Osteoblast (primary cell): Measurements from ENCODE around the gene CACNA2D3. TPM values are rescaled to one million over a fixed set of nuclear protein-coding genes. Genes with fewer than 3 reads are reported as not detected.

Source experiments
- DNase-seq: peaks from one replicate; pipeline ENCODE4 v3.0.0; 2011; ENCODE audit warnings: low spot score, mixed read lengths; ENCODE audit not compliant: insufficient read length; ENCODE audit errors: missing footprints
- H2AFZ ChIP-seq: 2 replicates; pipeline ENCODE4 v1.6.0; 2011; ENCODE audit warnings: mild to moderate bottlenecking, low read length
- H3K27ac ChIP-seq: 2 replicates; pipeline ENCODE4 v1.5.1; 2011; ENCODE audit warnings: mild to moderate bottlenecking, low read depth, low read length, moderate library complexity
- H3K27me3 ChIP-seq: 2 replicates; pipeline ENCODE4 v1.6.0; 2012; ENCODE audit warnings: mild to moderate bottlenecking, control low read depth, inconsistent platforms, low read length, moderate library complexity; ENCODE audit not compliant: insufficient read depth
- H3K36me3 ChIP-seq: 2 replicates; pipeline ENCODE4 v1.5.1; 2011; ENCODE audit warnings: mild to moderate bottlenecking, low read length, control low read depth, moderate library complexity; ENCODE audit not compliant: insufficient read depth
- H3K4me1 ChIP-seq: 2 replicates; pipeline ENCODE4 v1.5.1; 2011; ENCODE audit warnings: mild to moderate bottlenecking, low read length, control low read depth, moderate library complexity; ENCODE audit not compliant: insufficient read depth
- H3K4me2 ChIP-seq: 2 replicates; pipeline ENCODE4 v1.6.0; 2011; ENCODE audit warnings: mild to moderate bottlenecking, low read length; ENCODE audit not compliant: insufficient read depth
- H3K4me3 ChIP-seq: fragments of 200-600 bp; sonication (generic); 3 replicates; pipeline ENCODE4 v1.5.1; 2012; ENCODE audit warnings: mild to moderate bottlenecking, low read length, inconsistent platforms; ENCODE audit not compliant: insufficient read depth
- H3K79me2 ChIP-seq: 2 replicates; pipeline ENCODE4 v1.6.0; 2012; ENCODE audit warnings: mild to moderate bottlenecking, low read length, control low read depth, inconsistent platforms; ENCODE audit not compliant: insufficient read depth
- H3K9me3 ChIP-seq: 2 replicates; pipeline ENCODE4 v1.5.1; 2011; ENCODE audit warnings: low read depth, low read length, control low read depth
- H4K20me1 ChIP-seq: 2 replicates; pipeline ENCODE4 v1.6.0; 2012; ENCODE audit warnings: mild to moderate bottlenecking, low read length, control low read depth; ENCODE audit not compliant: insufficient read depth
- CTCF ChIP-seq: IDR thresholded peaks from 2 replicates; pipeline ENCODE4 v1.5.1; 2011; ENCODE audit warnings: mild to moderate bottlenecking, low read depth, low read length, moderate library complexity; ENCODE audit errors: extremely low read depth
- total RNA-seq: library from RNA; depleted of rRNA; stranded (reverse); fragments of >200 nt; gene quantifications from 2 replicates; pipeline ENCODE4 v1.2.3, GENCODE V29; 2012

Gene CACNA2D3
- total RNA-seq, 1 donor: 0.36 TPM

- Histone ChIP-seq H3K4me1 (no peaks in the 10 kb centered on the region), H3K4me2 (no peak overlapping the region), H3K27ac (no peak overlapping the region), H3K36me3 (no peaks in the 10 kb centered on the region), H3K27me3 (no peaks in the 10 kb centered on the region), H4K20me1 (no peaks in the 10 kb centered on the region), H3K9me3 (no peaks in the 10 kb centered on the region), H3K79me2 (no peaks in the 10 kb centered on the region), H2AFZ (no peak overlapping the region), H3K4me3 (no peak overlapping the region)
- TF ChIP-seq CTCF: no peak
- no peak for DNase-seq
Measured at GRCh38 chr3:54530944-54531343, 408.6 kb downstream of the CACNA2D3 start.

GRCh38 chr3:54531741-54532140, 409.4 kb downstream of the CACNA2D3 start:
- no peaks in the 10 kb centered on the region for H3K4me1 ChIP-seq
- DNase-seq: no peak
- no peak for TF ChIP-seq CTCF
- H3K79me2 ChIP-seq: no peaks in the 10 kb centered on the region
- no peaks in the 10 kb centered on the region for H3K27me3 ChIP-seq
- H3K27ac ChIP-seq: no peak overlapping the region
- H3K4me2 ChIP-seq: no peak overlapping the region
- no peaks in the 10 kb centered on the region for H4K20me1 ChIP-seq
- no peak overlapping the region for H2AFZ ChIP-seq
- H3K4me3 ChIP-seq: no peak overlapping the region
- H3K9me3 ChIP-seq: no peaks in the 10 kb centered on the region
- no peaks in the 10 kb centered on the region for H3K36me3 ChIP-seq

GRCh38 chr3:54533856-54534255, 411.5 kb downstream of the CACNA2D3 start:
- no peaks in the 10 kb centered on the region for H3K79me2 ChIP-seq
- no peak overlapping the region for H3K4me3 ChIP-seq
- TF ChIP-seq CTCF: no peak
- H3K4me1 ChIP-seq: no peaks in the 10 kb centered on the region
- H2AFZ ChIP-seq: no peak overlapping the region
- no peak overlapping the region for H3K4me2 ChIP-seq
- H3K9me3 ChIP-seq: no peaks in the 10 kb centered on the region
- no peaks in the 10 kb centered on the region for H4K20me1 ChIP-seq
- no peak for DNase-seq
- no peaks in the 10 kb centered on the region for H3K27me3 ChIP-seq
- H3K27ac ChIP-seq: no peak overlapping the region
- no peaks in the 10 kb centered on the region for H3K36me3 ChIP-seq

- Histone ChIP-seq H3K4me1 (no peaks in the 10 kb centered on the region), H3K9me3 (peaks cover 3% of the 10 kb centered on the region), H3K4me3 (no peak overlapping the region), H2AFZ (no peak overlapping the region), H3K79me2 (no peaks in the 10 kb centered on the region), H3K27ac (no peak overlapping the region), H3K36me3 (no peaks in the 10 kb centered on the region), H4K20me1 (no peaks in the 10 kb centered on the region), H3K4me2 (no peak overlapping the region), H3K27me3 (no peaks in the 10 kb centered on the region)
- TF ChIP-seq CTCF: no peak
- no peak for DNase-seq
Measured at GRCh38 chr3:54535619-54536018, 413.3 kb downstream of the CACNA2D3 start.
